ENCODE results near the gene WARS2.
A peak's percentile ranks its signal among the peaks of the same experiment; 100 is the strongest.

The WARS2 gene

GRCh38 chr1:118995312-118996016, 145.0 kb downstream of the WARS2 start:
- no peak for DNase-seq

GRCh38 chr1:118993700-118994026, 146.8 kb downstream of the WARS2 start:
- DNase-seq: no peak

- no peak for DNase-seq
These were observed 147.4 kb downstream of the WARS2 start for GRCh38 chr1:118992868-118993699.

- DNase-seq: no peak
These were observed 148.1 kb downstream of the WARS2 start for GRCh38 chr1:118992237-118992825.

GRCh38 chr1:118991448-118991847, 149.0 kb downstream of the WARS2 start:
- DNase-seq: no peak

GRCh38 chr1:118990513-118991152, 149.8 kb downstream of the WARS2 start:
- no peak for DNase-seq

- DNase-seq: no peak
These were observed 150.5 kb downstream of the WARS2 start for GRCh38 chr1:118989878-118990378.

GRCh38 chr1:118989006-118989815, 151.2 kb downstream of the WARS2 start:
- no peak for DNase-seq

- no peak for DNase-seq
These were observed 152.1 kb downstream of the WARS2 start, which contains the start of gene TBX15 for GRCh38 chr1:118988186-118989005. TSS of gene TBX15 (minus strand) at chr1:118988343. CDS start at chr1:118987795, 548 bp downstream.

- peak in 1 of 2 experiments; percentile 52 for DNase-seq
These were observed 152.8 kb downstream of the WARS2 start for GRCh38 chr1:118987468-118988185.

- peak; percentile 33 to 75 for DNase-seq
These were observed 153.6 kb downstream of the WARS2 start for GRCh38 chr1:118986555-118987467.

GRCh38 chr1:118985640-118986554, 154.6 kb downstream of the WARS2 start:
- no peak for DNase-seq

- no peak for DNase-seq
These were observed 155.5 kb downstream of the WARS2 start for GRCh38 chr1:118984722-118985639.

- DNase-seq: no peak
These were observed 156.2 kb downstream of the WARS2 start for GRCh38 chr1:118984086-118984721.

GRCh38 chr1:118983558-118984041, 156.9 kb downstream of the WARS2 start:
- no peak for DNase-seq

- no peak for DNase-seq
These were observed 157.5 kb downstream of the WARS2 start for GRCh38 chr1:118982821-118983557.

Measured in NCI-H524 (cell line).